HFF-Myc (cell line): Measurements from ENCODE around the gene PTPN14.

Source experiments
- DNase-seq: peaks from one replicate; pipeline ENCODE4 v3.0.0-alpha.2; 2011; ENCODE audit warnings: low read depth; ENCODE audit errors: extremely low read depth
- H3K4me3 ChIP-seq: replicated peaks from 2 replicates; pipeline ENCODE4 v1.5.1; 2011; ENCODE audit warnings: low read depth, mild to moderate bottlenecking, control low read depth, low read length
- CTCF ChIP-seq: IDR thresholded peaks from 2 replicates; pipeline ENCODE4 v1.5.1; 2012; ENCODE audit warnings: mild to moderate bottlenecking, low read depth, low read length, control low read depth; ENCODE audit errors: missing control alignments

Gene PTPN14

GRCh38 chr1:214341459-214341858, 209.9 kb downstream of the PTPN14 start:
- TF ChIP-seq CTCF, result no peak
- no peak overlapping the region for H3K4me3 ChIP-seq
- DNase-seq, result no peak

GRCh38 chr1:214338212-214338611, 213.2 kb downstream of the PTPN14 start:
- H3K4me3 ChIP-seq, result no peak overlapping the region
- no peak for TF ChIP-seq CTCF
- no peak for DNase-seq

- DNase-seq, result no peak
- TF ChIP-seq CTCF, result no peak
- no peak overlapping the region for H3K4me3 ChIP-seq
Observed at GRCh38 chr1:214337511-214337910, 213.9 kb downstream of the PTPN14 start.

- H3K4me3 ChIP-seq, result no peak overlapping the region
- TF ChIP-seq CTCF, result no peak
- DNase-seq, result no peak
Observed at GRCh38 chr1:214337015-214337414, 214.4 kb downstream of the PTPN14 start.

GRCh38 chr1:214335567-214335966, 215.8 kb downstream of the PTPN14 start:
- TF ChIP-seq CTCF, result no peak
- H3K4me3 ChIP-seq, result no peak overlapping the region
- DNase-seq, result no peak

GRCh38 chr1:214332946-214333798, 218.2 kb downstream of the PTPN14 start:
- TF ChIP-seq CTCF, result peak; percentile 97
- peak; percentile 30 for DNase-seq
- H3K4me3 ChIP-seq, result no peak overlapping the region
